GM12878 (cell line): Measurements from ENCODE around the gene RNASEH2B. TPM values are rescaled to one million over a fixed set of nuclear protein-coding genes. Genes with fewer than 3 reads are reported as not detected.

Experiments used
- ATAC-seq: fragments of 200-7000 bp; cut with Tn5 transposase; 3 replicates; pipeline ENCODE4 v1.9.1; 2020; ENCODE audit warnings: mild to moderate bottlenecking, moderate library complexity
- BruUV-seq: library from RNA; stranded (reverse); fragments of 400-500 nt; replicated peaks from 2 replicates; lab custom pipeline; 2021; lab: Mats Ljungman, UMichigan
- CTCF ChIA-PET: fragments of 300-600 bp; sonication (Branson Sonifier 250); formaldehyde crosslinking; extraction: SDS; loops from one replicate; lab custom pipeline; 2021; ENCODE audit warnings: inconsistent platforms; lab: Yijun Ruan, JAX
- POLR2A ChIA-PET: fragments of 350-600 bp; formaldehyde crosslinking; extraction: SDS; loops from one replicate; lab custom pipeline; 2021; ENCODE audit warnings: inconsistent platforms; lab: Charles Lee
- RAD21 ChIA-PET: fragments of 300-600 bp; sonication (Branson Sonifier 250); formaldehyde crosslinking; loops from one replicate; lab custom pipeline; 2023; ENCODE audit warnings: antibody characterized with exemption; ENCODE audit not compliant: unreplicated experiment; lab: Charles Lee
- SMC1A ChIA-PET: fragments of 300-600 bp; sonication (Branson Sonifier 250); formaldehyde crosslinking; loops from one replicate; lab custom pipeline; 2023; ENCODE audit not compliant: unreplicated experiment, uncharacterized antibody; lab: Charles Lee
- DNase-seq: peaks from one replicate; pipeline ENCODE4 v3.0.0-alpha.2; 2011; ENCODE audit warnings: low read depth, low spot score
- FAIRE-seq: peaks from 3 replicates; lab custom pipeline; 2011; peaks lifted over from hg19 to GRCh38; lab: Jason Lieb, UNC
- H2AFZ ChIP-seq: 2 replicates; pipeline ENCODE4 v1.6.0; 2011; ENCODE audit warnings: low read depth, low read length, control low read depth; ENCODE audit not compliant: control insufficient read depth
- H3K27ac ChIP-seq: 2 replicates; pipeline ENCODE4 v1.5.1; 2011; ENCODE audit warnings: control low read depth; ENCODE audit not compliant: control insufficient read depth, insufficient read depth
- H3K27me3 ChIP-seq, 2 experiments: replicated peaks in 1 of 2; 2 replicates each; pipeline versions ENCODE4 v1.6.0 to v1.6.1; 2011; ENCODE audit warnings: low read length in 1 of 2; ENCODE audit not compliant: control insufficient read depth in 2 of 2, insufficient read depth in 2 of 2
- H3K36me3 ChIP-seq, 2 experiments: 2 replicates each; pipeline ENCODE4 v1.5.1; 2011; ENCODE audit warnings: low read length in 1 of 2; ENCODE audit not compliant: control insufficient read depth in 2 of 2, insufficient read depth in 2 of 2
- H3K4me1 ChIP-seq: 2 replicates; pipeline ENCODE4 v1.6.1; 2011; ENCODE audit warnings: mild to moderate bottlenecking, low read length, moderate library complexity, mixed read lengths; ENCODE audit not compliant: control insufficient read depth, insufficient read depth
- H3K4me2 ChIP-seq: 2 replicates; pipeline ENCODE4 v1.6.0; 2011; ENCODE audit warnings: control low read depth; ENCODE audit not compliant: control insufficient read depth, insufficient read depth
- H3K4me3 ChIP-seq: fragments of 200-600 bp; sonication (generic); 2 replicates; pipeline ENCODE4 v1.5.1; 2016
- H3K79me2 ChIP-seq: 2 replicates; pipeline ENCODE4 v1.6.0; 2011; ENCODE audit warnings: low read length; ENCODE audit not compliant: control insufficient read depth, insufficient read depth
- H3K9ac ChIP-seq: 2 replicates; pipeline ENCODE4 v1.8.0; 2011; ENCODE audit warnings: low read length, control low read depth, mixed read lengths; ENCODE audit not compliant: control insufficient read depth, insufficient read depth
- H3K9me3 ChIP-seq: replicated peaks from 3 replicates; pipeline ENCODE4 v1.5.1; 2011; ENCODE audit warnings: mild to moderate bottlenecking, low read length; ENCODE audit not compliant: control insufficient read depth, insufficient read depth
- H4K20me1 ChIP-seq: 2 replicates; pipeline ENCODE4 v1.6.0; 2011; ENCODE audit not compliant: control insufficient read depth, insufficient read depth
- CREB1 ChIP-seq: IDR thresholded peaks from 2 replicates; pipeline ENCODE4 v1.6.1; 2012; ENCODE audit warnings: low read depth, mild to moderate bottlenecking, inconsistent platforms
- LARP7 ChIP-seq: fragments of 450-650 bp; IDR thresholded peaks from 2 replicates; pipeline ENCODE4 v1.6.1; 2017; ENCODE audit warnings: mild to moderate bottlenecking
- MYC ChIP-seq: IDR thresholded peaks from 2 replicates; pipeline ENCODE4 v1.6.1; 2011; ENCODE audit warnings: mild to moderate bottlenecking, low read length, moderate library complexity, inconsistent platforms; ENCODE audit not compliant: insufficient read depth, insufficient replicate concordance, insufficient read length, severe bottlenecking
- PAX8 ChIP-seq: fragments of 450-650 bp; IDR thresholded peaks from 2 replicates; pipeline ENCODE4 v1.6.1; 2017; ENCODE audit warnings: mild to moderate bottlenecking, moderate library complexity
- SMAD1 ChIP-seq: fragments of 450-650 bp; IDR thresholded peaks from 2 replicates; pipeline ENCODE4 v1.6.1; 2018; ENCODE audit warnings: mild to moderate bottlenecking, low read depth; ENCODE audit not compliant: partially characterized antibody
- WGBS: methylation state at CpG from one replicate; pipeline ENCODE4 v1.1.6; 2016; ENCODE audit warnings: low lambda C conversion rate; ENCODE audit not compliant: insufficient replicate concordance, insufficient coverage; ENCODE audit errors: missing lambda C conversion rate; 5-methylcytosine and 5-hydroxymethylcytosine counted together
- in situ Hi-C: fragments of 300-500 bp; cut with MboI; formaldehyde crosslinking; loops from 9 replicates; pipeline ENCODE4 v1.14.3; 2018; ENCODE audit warnings: mixed read lengths
- intact Hi-C: fragments of 100-400 bp; cut with micrococcal nuclease; formaldehyde crosslinking; loops from one replicate; pipeline ENCODE4 v1.14.2; 2022; ENCODE audit not compliant: unreplicated experiment
- polyA plus RNA-seq, 11 experiments: library from polyadenylated mRNA; depleted of rRNA in 4 of 11; unstranded in 6 of 11; stranded (reverse) in 5 of 11; fragments of >200 nt; fragmentation: Nextera tagmentation in 4 of 11; fragmentation: Illumina TruSeq in 1 of 11; extraction: Ambion mirVana in 4 of 11; extraction: Trizol in 1 of 11; gene quantifications; 1 replicate in 1 of 11; 2 replicates in 10 of 11; pipeline versions ENCODE4 v1.2.1 to v1.2.3, GENCODE V29; 2011 to 2016; ENCODE audit warnings: inconsistent platforms in 2 of 11, missing spikeins in 2 of 11, low read depth in 1 of 11
- total RNA-seq, 4 experiments: library from RNA; depleted of rRNA in 3 of 4; stranded (reverse); fragments of >200 nt in 3 of 4; fragmentation: Illumina TruSeq in 1 of 4; extraction: Trizol in 1 of 4; gene quantifications; 2 replicates each; pipeline versions ENCODE4 v1.2.1 to v1.2.3, GENCODE V29; 2013 to 2021
- TF ChIP-seq, protein P1 (sequence below): fragments of 150-350 bp; IDR thresholded peaks from 2 replicates; pipeline ENCODE4 v1.6.1; 2016; ENCODE audit warnings: low read depth, low read length
- TF ChIP-seq, protein P2 (sequence below): fragments of 150-350 bp; IDR thresholded peaks from 2 replicates; pipeline ENCODE4 v1.6.1; 2014; ENCODE audit warnings: mild to moderate bottlenecking, low read depth, low read length

The RNASEH2B gene
- total and polyA plus RNA-seq, 10 of the 15 experiments (the other 5 are each of a cell fraction or from before 2014, with no cell fraction given), result 64.9 to 148 (median 97.3) TPM

DNA sequence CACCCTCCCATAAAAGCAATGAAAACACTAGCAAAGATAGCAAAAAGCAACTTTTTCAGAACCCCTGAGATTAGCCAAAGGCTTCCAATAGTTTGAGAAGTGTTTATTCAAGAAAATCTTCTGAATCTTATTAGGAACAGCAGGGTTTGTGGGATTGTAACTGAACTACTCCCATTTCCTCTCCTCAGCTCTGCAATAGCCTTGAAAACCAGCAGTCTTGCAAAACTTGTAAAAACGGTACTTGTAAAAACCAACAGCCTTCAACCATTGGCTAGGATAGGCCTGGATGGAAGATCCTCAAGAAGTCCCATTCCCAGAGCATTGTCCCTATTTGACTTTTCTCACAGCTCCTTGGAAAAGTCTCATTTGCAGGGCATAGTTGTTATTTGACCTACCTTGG is 12.1 kb downstream of the RNASEH2B start:
- POLR2A ChIA-PET, result interaction anchor here (0.6 kb wide), 1 partner anchor 173 kb away, joined by 3 read pairs; no protein-coding TSS in a partner anchor

More for the DNA sequence above, 12.1 kb downstream of the RNASEH2B start:
- Histone ChIP-seq H3K36me3 (no peaks in the 10 kb centered on the region; a peak in 1 of 4 replicates), H3K27ac (no peak overlapping the region), H3K9me3 (peaks cover 27% of the 10 kb centered on the region), H4K20me1 (no peaks in the 10 kb centered on the region), H3K4me2 (no peak overlapping the region), H2AFZ (no peak overlapping the region), H3K4me1 (peaks cover 11% of the 10 kb centered on the region), H3K9ac (no peak overlapping the region), H3K27me3 (no peaks in the 10 kb centered on the region), H3K79me2 (peaks cover 53% of the 10 kb centered on the region), H3K4me3 (no peak overlapping the region)
- intact Hi-C loops, result no loop called here
- TF ChIP-seq SMAD1, result no peak
- TF ChIP-seq, protein P1, sequence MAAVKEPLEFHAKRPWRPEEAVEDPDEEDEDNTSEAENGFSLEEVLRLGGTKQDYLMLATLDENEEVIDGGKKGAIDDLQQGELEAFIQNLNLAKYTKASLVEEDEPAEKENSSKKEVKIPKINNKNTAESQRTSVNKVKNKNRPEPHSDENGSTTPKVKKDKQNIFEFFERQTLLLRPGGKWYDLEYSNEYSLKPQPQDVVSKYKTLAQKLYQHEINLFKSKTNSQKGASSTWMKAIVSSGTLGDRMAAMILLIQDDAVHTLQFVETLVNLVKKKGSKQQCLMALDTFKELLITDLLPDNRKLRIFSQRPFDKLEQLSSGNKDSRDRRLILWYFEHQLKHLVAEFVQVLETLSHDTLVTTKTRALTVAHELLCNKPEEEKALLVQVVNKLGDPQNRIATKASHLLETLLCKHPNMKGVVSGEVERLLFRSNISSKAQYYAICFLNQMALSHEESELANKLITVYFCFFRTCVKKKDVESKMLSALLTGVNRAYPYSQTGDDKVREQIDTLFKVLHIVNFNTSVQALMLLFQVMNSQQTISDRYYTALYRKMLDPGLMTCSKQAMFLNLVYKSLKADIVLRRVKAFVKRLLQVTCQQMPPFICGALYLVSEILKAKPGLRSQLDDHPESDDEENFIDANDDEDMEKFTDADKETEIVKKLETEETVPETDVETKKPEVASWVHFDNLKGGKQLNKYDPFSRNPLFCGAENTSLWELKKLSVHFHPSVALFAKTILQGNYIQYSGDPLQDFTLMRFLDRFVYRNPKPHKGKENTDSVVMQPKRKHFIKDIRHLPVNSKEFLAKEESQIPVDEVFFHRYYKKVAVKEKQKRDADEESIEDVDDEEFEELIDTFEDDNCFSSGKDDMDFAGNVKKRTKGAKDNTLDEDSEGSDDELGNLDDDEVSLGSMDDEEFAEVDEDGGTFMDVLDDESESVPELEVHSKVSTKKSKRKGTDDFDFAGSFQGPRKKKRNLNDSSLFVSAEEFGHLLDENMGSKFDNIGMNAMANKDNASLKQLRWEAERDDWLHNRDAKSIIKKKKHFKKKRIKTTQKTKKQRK, result no peak
- no peak for TF ChIP-seq PAX8
- TF ChIP-seq, protein P2, sequence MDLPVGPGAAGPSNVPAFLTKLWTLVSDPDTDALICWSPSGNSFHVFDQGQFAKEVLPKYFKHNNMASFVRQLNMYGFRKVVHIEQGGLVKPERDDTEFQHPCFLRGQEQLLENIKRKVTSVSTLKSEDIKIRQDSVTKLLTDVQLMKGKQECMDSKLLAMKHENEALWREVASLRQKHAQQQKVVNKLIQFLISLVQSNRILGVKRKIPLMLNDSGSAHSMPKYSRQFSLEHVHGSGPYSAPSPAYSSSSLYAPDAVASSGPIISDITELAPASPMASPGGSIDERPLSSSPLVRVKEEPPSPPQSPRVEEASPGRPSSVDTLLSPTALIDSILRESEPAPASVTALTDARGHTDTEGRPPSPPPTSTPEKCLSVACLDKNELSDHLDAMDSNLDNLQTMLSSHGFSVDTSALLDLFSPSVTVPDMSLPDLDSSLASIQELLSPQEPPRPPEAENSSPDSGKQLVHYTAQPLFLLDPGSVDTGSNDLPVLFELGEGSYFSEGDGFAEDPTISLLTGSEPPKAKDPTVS, result no peak
- no peak for TF ChIP-seq MYC
- TF ChIP-seq LARP7, result no peak
- no peak for TF ChIP-seq CREB1
- ATAC-seq (no peak), DNase-seq (no peak), FAIRE-seq (no peak)
- SMC1A ChIA-PET, result no interaction called here
- CTCF ChIA-PET, result no interaction called here
- in situ Hi-C loops, result no loop called here
- RAD21 ChIA-PET, result no interaction called here
- 100% methylated on average over 1 of the region's 1 CpG for WGBS
- no TSS peak for BruUV-seq
